22Rv1 (cell line): ENCODE results near the gene B3GLCT.

ENCODE experiments used
- H3K27ac ChIP-seq: fragments of 450-650 bp; 2 replicates; pipeline ENCODE4 v1.5.1; 2017
- CTCF ChIP-seq: fragments of 450-650 bp; IDR thresholded peaks from 2 replicates; pipeline ENCODE4 v1.5.1; 2017; ENCODE audit warnings: mild to moderate bottlenecking
- ZFX ChIP-seq: fragments of 450-650 bp; IDR thresholded peaks from 2 replicates; pipeline ENCODE4 v1.6.1; 2017; ENCODE audit warnings: antibody characterized with exemption, borderline replicate concordance

The B3GLCT gene

GRCh38 chr13:31365630-31366029, 165.9 kb downstream of the B3GLCT start:
- TF ChIP-seq CTCF (no peak), ZFX (no peak)
- no peak overlapping the region for H3K27ac ChIP-seq

GRCh38 chr13:31367410-31367809, 167.6 kb downstream of the B3GLCT start:
- no peak for TF ChIP-seq ZFX
- no peak for TF ChIP-seq CTCF
- H3K27ac ChIP-seq = no peak overlapping the region

GRCh38 chr13:31369213-31369612, 169.4 kb downstream of the B3GLCT start:
- H3K27ac ChIP-seq = no peak overlapping the region
- no peak for TF ChIP-seq CTCF

- no peak for TF ChIP-seq CTCF
- TF ChIP-seq ZFX = no peak
Observed at GRCh38 chr13:31372454-31372853, 172.7 kb downstream of the B3GLCT start.

GRCh38 chr13:31374682-31375081, 174.9 kb downstream of the B3GLCT start:
- no peak overlapping the region for H3K27ac ChIP-seq
- TF ChIP-seq ZFX = no peak
- TF ChIP-seq CTCF = no peak

More at GRCh38 chr13:31372454-31372853, 172.7 kb downstream of the B3GLCT start:
- H3K27ac ChIP-seq = no peak overlapping the region

- no peak overlapping the region for H3K27ac ChIP-seq
- TF ChIP-seq CTCF (no peak), ZFX (no peak)
Observed at GRCh38 chr13:31377946-31378345, 178.2 kb downstream of the B3GLCT start.

GRCh38 chr13:31380715-31381114, 180.9 kb downstream of the B3GLCT start:
- TF ChIP-seq ZFX = no peak
- TF ChIP-seq CTCF = no peak
- H3K27ac ChIP-seq = no peak overlapping the region
